HFF-Myc (cell line): ENCODE results near the gene SRGAP3.
A peak's percentile ranks its signal among the peaks of the same experiment; 100 is the strongest.

Experiments
- DNase-seq: peaks from one replicate; pipeline ENCODE4 v3.0.0-alpha.2; 2011; ENCODE audit warnings: low read depth; ENCODE audit errors: extremely low read depth
- H3K4me3 ChIP-seq: replicated peaks from 2 replicates; pipeline ENCODE4 v1.5.1; 2011; ENCODE audit warnings: low read depth, mild to moderate bottlenecking, control low read depth, low read length
- CTCF ChIP-seq: IDR thresholded peaks from 2 replicates; pipeline ENCODE4 v1.5.1; 2012; ENCODE audit warnings: mild to moderate bottlenecking, low read depth, low read length, control low read depth; ENCODE audit errors: missing control alignments

The SRGAP3 gene

GRCh38 chr3:9204253-9204992, 45.0 kb downstream of the SRGAP3 start:
- no peak overlapping the region for H3K4me3 ChIP-seq
- TF ChIP-seq CTCF: no peak
- DNase-seq: no peak

- TF ChIP-seq CTCF: no peak
- H3K4me3 ChIP-seq: no peak overlapping the region
- DNase-seq: no peak
These were observed 46.1 kb downstream of the SRGAP3 start for GRCh38 chr3:9203317-9203716.

GRCh38 chr3:9202546-9202945, 46.9 kb downstream of the SRGAP3 start:
- no peak for TF ChIP-seq CTCF
- DNase-seq: no peak
- H3K4me3 ChIP-seq: no peak overlapping the region

- DNase-seq: no peak
- TF ChIP-seq CTCF: no peak
- no peak overlapping the region for H3K4me3 ChIP-seq
These were observed 47.5 kb downstream of the SRGAP3 start for GRCh38 chr3:9201955-9202354.

- DNase-seq: peak; percentile 73
- peak; percentile 23 for TF ChIP-seq CTCF
These were observed 48.2 kb downstream of the SRGAP3 start for GRCh38 chr3:9201266-9201665.

GRCh38 chr3:9199775-9200174, 49.7 kb downstream of the SRGAP3 start:
- H3K4me3 ChIP-seq: no peak overlapping the region
- no peak for TF ChIP-seq CTCF
- DNase-seq: no peak

More at GRCh38 chr3:9201266-9201665, 48.2 kb downstream of the SRGAP3 start:
- H3K4me3 ChIP-seq: no peak overlapping the region

GRCh38 chr3:9198899-9199335, 50.5 kb downstream of the SRGAP3 start:
- DNase-seq: no peak
- TF ChIP-seq CTCF: no peak
- H3K4me3 ChIP-seq: no peak overlapping the region
